IMR-90 (cell line): ENCODE data around the gene OR10H3. TPM values are rescaled to one million over a fixed set of nuclear protein-coding genes. Genes with fewer than 3 reads are reported as not detected.

ENCODE experiments used
- ATAC-seq: fragments of 200-7000 bp; cut with Tn5 transposase; 2 replicates; pipeline ENCODE4 v1.9.1; 2020; ENCODE audit warnings: low read depth, mild to moderate bottlenecking, moderate library complexity
- BruUV-seq: library from RNA; stranded (reverse); fragments of 400-500 nt; replicated peaks from 2 replicates; lab custom pipeline; 2021; lab: Mats Ljungman, UMichigan
- CTCF ChIA-PET: fragments of 300-600 bp; formaldehyde crosslinking; extraction: SDS; loops from one replicate; lab custom pipeline; 2021; ENCODE audit warnings: antibody characterized with exemption; lab: Yijun Ruan, JAX
- POLR2A ChIA-PET: fragments of 300-600 bp; sonication (Branson Sonifier 250); formaldehyde crosslinking; loops from one replicate; lab custom pipeline; 2022; ENCODE audit warnings: antibody characterized with exemption; ENCODE audit not compliant: unreplicated experiment; lab: Charles Lee
- DNase-seq: peaks from one replicate; pipeline ENCODE4 v3.0.0; 2013
- H2AFZ ChIP-seq: replicated peaks from 2 replicates; pipeline ENCODE3; 2013; ENCODE audit warnings: low read length, mild to moderate bottlenecking; ENCODE audit not compliant: poor library complexity
- H2AK5ac ChIP-seq: 2 replicates; pipeline ENCODE4 v1.6.1; 2013; ENCODE audit warnings: low read depth, low read length, inconsistent platforms
- H2AK9ac ChIP-seq: replicated peaks from 2 replicates; pipeline ENCODE3; 2013; ENCODE audit warnings: mild to moderate bottlenecking, low read depth, low read length, moderate library complexity; ENCODE audit not compliant: poor library complexity
- H2BK120ac ChIP-seq: 2 replicates; pipeline ENCODE4 v1.6.1; 2013; ENCODE audit warnings: low read depth, low read length, inconsistent platforms
- H2BK15ac ChIP-seq: 3 replicates; pipeline ENCODE4 v1.6.1; 2013; ENCODE audit warnings: low read depth, low read length, inconsistent platforms
- H2BK20ac ChIP-seq: 2 replicates; pipeline ENCODE4 v1.6.1; 2013; ENCODE audit warnings: low read depth, mild to moderate bottlenecking, inconsistent platforms, low read length, moderate library complexity
- H2BK5ac ChIP-seq: 2 replicates; pipeline ENCODE4 v1.6.1; 2013; ENCODE audit warnings: mild to moderate bottlenecking, low read depth, low read length, inconsistent platforms; ENCODE audit not compliant: poor library complexity, severe bottlenecking
- H3K14ac ChIP-seq: replicated peaks from 2 replicates; pipeline ENCODE4 v1.6.1; 2013; ENCODE audit warnings: low read depth, low read length, inconsistent platforms
- H3K18ac ChIP-seq: 2 replicates; pipeline ENCODE4 v1.6.1; 2013; ENCODE audit warnings: low read depth, low read length, control low read depth
- H3K23ac ChIP-seq: 2 replicates; pipeline ENCODE4 v1.6.1; 2013; ENCODE audit warnings: low read depth, low read length, inconsistent platforms
- H3K27ac ChIP-seq: 2 replicates; pipeline ENCODE4 v1.5.1; 2013; ENCODE audit warnings: mild to moderate bottlenecking, control low read depth, low read length; ENCODE audit not compliant: insufficient read depth
- H3K27me3 ChIP-seq: 2 replicates; pipeline ENCODE4 v1.6.1; 2013; ENCODE audit warnings: low read length; ENCODE audit not compliant: control insufficient read depth, insufficient read depth
- H3K36me3 ChIP-seq: 2 replicates; pipeline ENCODE4 v1.6.1; 2013; ENCODE audit warnings: low read length, mixed read lengths; ENCODE audit not compliant: control insufficient read depth, insufficient read depth
- H3K4ac ChIP-seq: 2 replicates; pipeline ENCODE4 v1.6.1; 2013; ENCODE audit warnings: low read depth, low read length, inconsistent platforms
- H3K4me1 ChIP-seq: 2 replicates; pipeline ENCODE4 v1.6.1; 2013; ENCODE audit warnings: low read length, mixed read lengths; ENCODE audit not compliant: control insufficient read depth, insufficient read depth
- H3K4me2 ChIP-seq: 2 replicates; pipeline ENCODE4 v1.6.1; 2013; ENCODE audit warnings: low read depth, mild to moderate bottlenecking, control low read depth, low read length, moderate library complexity
- H3K4me3 ChIP-seq: 2 replicates; pipeline ENCODE4 v1.5.1; 2013; ENCODE audit warnings: low read depth, mild to moderate bottlenecking, control low read depth, low read length, moderate library complexity; ENCODE audit not compliant: insufficient read depth
- H3K56ac ChIP-seq: 2 replicates; pipeline ENCODE4 v1.6.1; 2013; ENCODE audit warnings: low read length, inconsistent platforms; ENCODE audit not compliant: insufficient read depth; ENCODE audit errors: extremely low read depth
- H3K79me1 ChIP-seq, 2 experiments: 2 replicates each; pipeline ENCODE4 v1.6.1; 2013; ENCODE audit warnings: low read length in 2 of 2, inconsistent platforms in 1 of 2, low read depth in 1 of 2
- H3K9ac ChIP-seq: 2 replicates; pipeline ENCODE4 v1.6.1; 2013; ENCODE audit warnings: low read depth, low read length, control low read depth
- H3K9me1 ChIP-seq: 2 replicates; pipeline ENCODE4 v1.6.1; 2013; ENCODE audit warnings: low read length, inconsistent platforms; ENCODE audit not compliant: insufficient read depth
- H3K9me3 ChIP-seq: 2 replicates; pipeline ENCODE4 v1.6.1; 2013; ENCODE audit warnings: low read length; ENCODE audit not compliant: control insufficient read depth, insufficient read depth
- H4K20me1 ChIP-seq: 2 replicates; pipeline ENCODE4 v1.6.1; 2013; ENCODE audit warnings: low read length, inconsistent platforms; ENCODE audit not compliant: insufficient read depth
- H4K5ac ChIP-seq: 2 replicates; pipeline ENCODE4 v1.6.1; 2013; ENCODE audit warnings: mild to moderate bottlenecking, low read depth, low read length, control low read depth
- H4K8ac ChIP-seq, 2 experiments: 2 replicates each; pipeline ENCODE4 v1.6.1; 2013; ENCODE audit warnings: low read depth in 2 of 2, low read length in 2 of 2, control low read depth in 1 of 2, inconsistent platforms in 1 of 2
- H4K91ac ChIP-seq: 2 replicates; pipeline ENCODE4 v1.6.1; 2013; ENCODE audit warnings: low read depth, low read length, inconsistent platforms; ENCODE audit not compliant: insufficient read depth
- BHLHE40 ChIP-seq: fragments of 150-350 bp; IDR thresholded peaks from 2 replicates; pipeline ENCODE4 v1.6.1; 2016; ENCODE audit warnings: mild to moderate bottlenecking, low read depth, low read length
- POLR2A ChIP-seq: IDR thresholded peaks from 2 replicates; pipeline ENCODE4 v1.6.1; 2012; ENCODE audit warnings: mild to moderate bottlenecking, low read depth, low read length
- RFX5 ChIP-seq: IDR thresholded peaks from 2 replicates; pipeline ENCODE4 v1.8.0; 2012; ENCODE audit warnings: low read depth, mild to moderate bottlenecking, low read length, moderate library complexity
- WGBS, 2 experiments: methylation state at CpG; one replicate each; pipeline versions ENCODE4 v1.1.5 to v1.1.7; 2013; ENCODE audit warnings: missing lambda C conversion rate in 2 of 2; ENCODE audit not compliant: insufficient read length in 1 of 2; ENCODE audit errors: extremely low coverage in 2 of 2; 5-methylcytosine and 5-hydroxymethylcytosine counted together
- dilution Hi-C: fragments of 300-500 bp; cut with HindIII; formaldehyde crosslinking; loops from one replicate; pipeline ENCODE4 v1.14.3; 2018; ENCODE audit warnings: low sequenced_read_pairs; ENCODE audit not compliant: unreplicated experiment
- in situ Hi-C: fragments of 300-500 bp; cut with MboI; formaldehyde crosslinking; loops from 3 replicates; pipeline ENCODE4 v1.14.3; 2019; ENCODE audit warnings: low sequenced_read_pairs, inconsistent platforms, mixed read lengths
- intact Hi-C: fragments of 100-400 bp; cut with micrococcal nuclease; formaldehyde crosslinking; loops from 2 replicates; pipeline ENCODE4 v1.10.0; 2022
- polyA plus RNA-seq, 3 experiments: library from polyadenylated mRNA; depleted of rRNA; stranded (reverse); fragments of >200 nt; gene quantifications; 2 replicates each; pipeline ENCODE4 v1.2.3, GENCODE V29; 2012; ENCODE audit warnings: low replicate concordance in 1 of 3
- total RNA-seq: library from RNA; depleted of rRNA; stranded (reverse); fragments of >200 nt; gene quantifications from 2 replicates; pipeline ENCODE4 v1.2.3, GENCODE V29; 2012

OR10H3 gene
- total and polyA plus RNA-seq, 2 of the 4 experiments (the other 2 are of a cell fraction): not detected

GRCh38 chr19:15733895-15734294 is 3.9 kb upstream of the OR10H3 start:
- Histone ChIP-seq H2AK9ac (no peak overlapping the region), H4K8ac (no peak overlapping the region), H3K27ac (no peak overlapping the region), H3K4ac (no peak overlapping the region), H3K27me3 (no peaks in the 10 kb centered on the region), H4K5ac (no peak overlapping the region), H2AFZ (no peak overlapping the region), H4K91ac (no peak overlapping the region), H3K4me2 (no peak overlapping the region), H3K36me3 (no peaks in the 10 kb centered on the region), H3K9me1 (no peaks in the 10 kb centered on the region), H3K4me1 (no peaks in the 10 kb centered on the region), H2BK20ac (no peak overlapping the region), H3K56ac (no peak overlapping the region), H3K4me3 (no peak overlapping the region), H3K18ac (no peak overlapping the region), H2AK5ac (no peak overlapping the region), H3K79me1 (no peaks in the 10 kb centered on the region), H3K9ac (no peak overlapping the region), H3K9me3 (peaks cover 15% of the 10 kb centered on the region), H3K14ac (no peak overlapping the region), H4K20me1 (no peaks in the 10 kb centered on the region), H2BK120ac (no peak overlapping the region), H2BK5ac (no peak overlapping the region), H3K23ac (no peak overlapping the region), H2BK15ac (no peak overlapping the region)
- intact Hi-C loops: no loop called here
- CTCF ChIA-PET: no interaction called here
- WGBS, 2 experiments: no CpG with 5 or more reads among the region's 6 CpGs
- DNase-seq: no peak
- ATAC-seq: no peak
- BruUV-seq: no TSS peak
- dilution Hi-C loops: no loop called here
- in situ Hi-C loops: no loop called here
- TF ChIP-seq RFX5 (no peak), POLR2A (no peak), BHLHE40 (no peak)
- POLR2A ChIA-PET: no interaction called here
